ENCODE measurements around the gene ZFP92.

The ZFP92 gene

DNA sequence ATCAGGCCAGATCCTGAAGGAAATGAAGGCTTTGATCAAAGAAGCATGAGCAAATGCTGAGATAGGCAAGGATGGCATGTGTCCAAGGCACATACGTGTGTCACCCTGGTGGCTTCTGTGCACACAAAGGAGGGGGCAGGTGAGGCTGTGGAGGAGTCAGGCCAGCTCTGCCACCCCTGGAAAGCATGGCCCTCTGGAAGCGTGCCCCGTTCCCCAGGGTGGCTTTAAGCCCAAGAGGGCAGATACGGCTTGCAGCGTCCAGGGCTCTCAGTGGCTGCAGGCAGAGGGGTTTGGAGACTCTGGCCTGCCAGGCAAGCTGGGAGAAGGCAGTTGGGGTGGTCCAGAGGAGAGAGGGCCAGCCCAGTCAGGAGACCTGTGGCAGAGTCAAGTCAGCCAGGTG lies 35.7 kb upstream of the ZFP92 start:
- Histone ChIP-seq H3K9me3 (ENCODE audit: insufficient read depth, low read depth, low read length) (no peaks in the 10 kb centered on the region), H3K4me3 (ENCODE audit: low read length, poor library complexity, severe bottlenecking) (no peak overlapping the region), H3K9me2 (replicated peaks; ENCODE audit: low read depth, low read length) (no peaks in the 10 kb centered on the region), H3K79me2 (ENCODE audit: insufficient read depth, low read length) (no peaks in the 10 kb centered on the region), H4K20me1 (ENCODE audit: insufficient read depth, low read length, poor library complexity, severe bottlenecking) (no peaks in the 10 kb centered on the region), H3K9ac (ENCODE audit: low read depth, low read length, poor library complexity, severe bottlenecking) (no peak overlapping the region), H3F3A (ENCODE audit: low read depth) (no peaks in the 10 kb centered on the region), H3K36me3 (ENCODE audit: insufficient read depth, low read length) (no peaks in the 10 kb centered on the region), H2AFZ (ENCODE audit: low read length) (no peak overlapping the region), H3K4me1 (ENCODE audit: insufficient read depth, low read length, poor library complexity, severe bottlenecking) (peaks cover 10% of the 10 kb centered on the region), H3K27me3 (ENCODE audit: insufficient read depth, low read length, poor library complexity, severe bottlenecking) (no peaks in the 10 kb centered on the region), H3K4me2 (ENCODE audit: low read depth, low read length, poor library complexity, severe bottlenecking) (no peak overlapping the region)
- TF ChIP-seq, protein P1, sequence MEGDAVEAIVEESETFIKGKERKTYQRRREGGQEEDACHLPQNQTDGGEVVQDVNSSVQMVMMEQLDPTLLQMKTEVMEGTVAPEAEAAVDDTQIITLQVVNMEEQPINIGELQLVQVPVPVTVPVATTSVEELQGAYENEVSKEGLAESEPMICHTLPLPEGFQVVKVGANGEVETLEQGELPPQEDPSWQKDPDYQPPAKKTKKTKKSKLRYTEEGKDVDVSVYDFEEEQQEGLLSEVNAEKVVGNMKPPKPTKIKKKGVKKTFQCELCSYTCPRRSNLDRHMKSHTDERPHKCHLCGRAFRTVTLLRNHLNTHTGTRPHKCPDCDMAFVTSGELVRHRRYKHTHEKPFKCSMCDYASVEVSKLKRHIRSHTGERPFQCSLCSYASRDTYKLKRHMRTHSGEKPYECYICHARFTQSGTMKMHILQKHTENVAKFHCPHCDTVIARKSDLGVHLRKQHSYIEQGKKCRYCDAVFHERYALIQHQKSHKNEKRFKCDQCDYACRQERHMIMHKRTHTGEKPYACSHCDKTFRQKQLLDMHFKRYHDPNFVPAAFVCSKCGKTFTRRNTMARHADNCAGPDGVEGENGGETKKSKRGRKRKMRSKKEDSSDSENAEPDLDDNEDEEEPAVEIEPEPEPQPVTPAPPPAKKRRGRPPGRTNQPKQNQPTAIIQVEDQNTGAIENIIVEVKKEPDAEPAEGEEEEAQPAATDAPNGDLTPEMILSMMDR (conservative IDR thresholded peaks at IDR 0.05; ENCODE audit: low read length): no peak
- TF ChIP-seq EZH2phosphoT487 (IDR thresholded peaks at IDR 0.05; ENCODE audit: borderline replicate concordance): no peak

DNA sequence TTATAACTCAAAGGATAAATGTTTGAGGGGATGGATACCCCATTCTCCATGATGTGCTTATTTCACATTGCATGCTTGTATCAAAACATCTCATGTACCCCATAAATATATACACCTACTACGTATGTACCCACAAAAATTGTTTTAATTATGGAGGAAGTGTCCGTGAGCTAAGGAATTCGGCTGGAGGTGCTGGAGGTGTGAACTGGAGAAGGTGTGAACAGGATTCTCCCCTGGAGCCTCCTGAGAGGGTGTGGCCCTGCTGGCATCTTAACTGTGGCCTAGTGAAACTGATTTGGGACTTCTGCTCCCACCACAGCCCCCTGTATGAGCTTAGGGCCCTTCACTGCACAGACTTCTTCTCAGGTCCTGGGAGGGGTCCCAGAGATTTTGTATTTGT lies 33.5 kb upstream of the ZFP92 start:
- H3K36me3 ChIP-seq (ENCODE audit: insufficient read depth, low read length): no peaks in the 10 kb centered on the region
- no peaks in the 10 kb centered on the region for H3K27me3 ChIP-seq (ENCODE audit: insufficient read depth, low read length, poor library complexity, severe bottlenecking)
- TF ChIP-seq EZH2phosphoT487 (IDR thresholded peaks at IDR 0.05; ENCODE audit: borderline replicate concordance): no peak
- TF ChIP-seq, protein P1 (conservative IDR thresholded peaks at IDR 0.05; ENCODE audit: low read length): no peak
- H3K79me2 ChIP-seq (ENCODE audit: insufficient read depth, low read length): no peaks in the 10 kb centered on the region
- no peaks in the 10 kb centered on the region for H3K9me3 ChIP-seq (ENCODE audit: insufficient read depth, low read depth, low read length)
- H3F3A ChIP-seq (ENCODE audit: low read depth): no peaks in the 10 kb centered on the region
- no peak overlapping the region for H3K9ac ChIP-seq (ENCODE audit: low read depth, low read length, poor library complexity, severe bottlenecking)
- H3K9me2 ChIP-seq (replicated peaks; ENCODE audit: low read depth, low read length): no peaks in the 10 kb centered on the region
- H4K20me1 ChIP-seq (ENCODE audit: insufficient read depth, low read length, poor library complexity, severe bottlenecking): no peaks in the 10 kb centered on the region
- H3K4me3 ChIP-seq (ENCODE audit: low read length, poor library complexity, severe bottlenecking): no peak overlapping the region
- no peak overlapping the region for H3K4me2 ChIP-seq (ENCODE audit: low read depth, low read length, poor library complexity, severe bottlenecking)
- H2AFZ ChIP-seq (ENCODE audit: low read length): no peak overlapping the region
- no peaks in the 10 kb centered on the region for H3K4me1 ChIP-seq (ENCODE audit: insufficient read depth, low read length, poor library complexity, severe bottlenecking)

DNA sequence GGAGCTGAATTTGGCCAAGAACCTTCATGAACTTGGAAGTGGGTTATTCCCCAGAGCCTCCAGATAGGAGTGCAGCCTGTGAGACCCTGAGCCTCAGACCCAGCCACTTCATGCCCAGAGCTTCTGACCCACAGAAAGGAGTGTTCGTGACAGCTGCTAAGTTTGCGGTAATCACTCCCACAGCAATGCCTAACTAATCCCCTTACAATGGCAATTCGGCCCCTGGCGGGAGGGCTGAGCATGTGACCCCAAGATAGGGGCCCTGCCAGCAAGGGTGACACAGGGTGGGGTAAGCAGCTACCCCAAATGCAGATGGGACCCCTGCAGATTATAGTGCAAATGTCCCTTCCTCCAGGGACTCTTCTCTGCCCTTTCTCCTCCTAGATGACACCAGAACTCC lies 32.7 kb upstream of the ZFP92 start:
- Histone ChIP-seq H3K4me3 (ENCODE audit: low read length, poor library complexity, severe bottlenecking) (no peak overlapping the region), H3K9me2 (replicated peaks; ENCODE audit: low read depth, low read length) (no peaks in the 10 kb centered on the region), H3K9me3 (ENCODE audit: insufficient read depth, low read depth, low read length) (no peaks in the 10 kb centered on the region), H3F3A (ENCODE audit: low read depth) (no peaks in the 10 kb centered on the region), H3K79me2 (ENCODE audit: insufficient read depth, low read length) (no peaks in the 10 kb centered on the region), H3K27me3 (ENCODE audit: insufficient read depth, low read length, poor library complexity, severe bottlenecking) (no peaks in the 10 kb centered on the region), H3K36me3 (ENCODE audit: insufficient read depth, low read length) (no peaks in the 10 kb centered on the region), H2AFZ (ENCODE audit: low read length) (no peak overlapping the region), H3K9ac (ENCODE audit: low read depth, low read length, poor library complexity, severe bottlenecking) (no peak overlapping the region), H3K4me2 (ENCODE audit: low read depth, low read length, poor library complexity, severe bottlenecking) (no peak overlapping the region), H4K20me1 (ENCODE audit: insufficient read depth, low read length, poor library complexity, severe bottlenecking) (no peaks in the 10 kb centered on the region), H3K4me1 (ENCODE audit: insufficient read depth, low read length, poor library complexity, severe bottlenecking) (no peaks in the 10 kb centered on the region)
- no peak for TF ChIP-seq EZH2phosphoT487 (IDR thresholded peaks at IDR 0.05; ENCODE audit: borderline replicate concordance)
- TF ChIP-seq, protein P1 (conservative IDR thresholded peaks at IDR 0.05; ENCODE audit: low read length): no peak

Measured in Loucy (cell line).